Prostate gland (tissue), 2 donors: ENCODE data around the gene XKR8. TPM values are rescaled to one million over a fixed set of nuclear protein-coding genes. Genes with fewer than 3 reads are reported as not detected.
A peak's percentile ranks its signal among the peaks of the same experiment; 100 is the strongest.

Experiments
- DNase-seq: peaks from one replicate; pipeline ENCODE4 v3.0.0-alpha.2; 2019; ENCODE audit warnings: low spot score
- H3K27ac ChIP-seq, 2 donors: fragments of 200-600 bp; sonication (generic); 2 replicates each; pipeline ENCODE4 v1.5.1; 2017 to 2019
- H3K27me3 ChIP-seq: fragments of 200-600 bp; sonication (generic); replicated peaks from 2 replicates; pipeline ENCODE4 v1.5.1; 2019; ENCODE audit not compliant: insufficient read depth
- H3K36me3 ChIP-seq, 2 donors: fragments of 200-600 bp; sonication (generic); 1 replicate in 1 of 2; 2 replicates in 1 of 2; pipeline versions ENCODE4 v1.5.1 to v1.8.1; 2017 to 2019
- H3K4me1 ChIP-seq: fragments of 200-600 bp; sonication (generic); replicated peaks from 2 replicates; pipeline ENCODE4 v1.5.1; 2019
- H3K4me3 ChIP-seq, 2 donors: fragments of 200-600 bp; sonication (generic); 2 replicates each; pipeline ENCODE4 v1.5.1; 2017 to 2019
- H3K9me3 ChIP-seq: fragments of 200-600 bp; sonication (generic); 2 replicates; pipeline ENCODE4 v1.5.1; 2017
- CTCF ChIP-seq, 4 experiments: fragments of 200-600 bp in 2 of 4; fragments of 450-650 bp in 2 of 4; sonication (generic) in 2 of 4; IDR thresholded peaks; 1 replicate in 3 of 4; 2 replicates in 1 of 4; pipeline ENCODE4 v1.5.1; 2016 to 2019; ENCODE audit warnings: antibody characterized with exemption in 4 of 4, mild to moderate bottlenecking in 2 of 4, moderate library complexity in 2 of 4
- POLR2A ChIP-seq: fragments of 450-650 bp; IDR thresholded peaks from one replicate; pipeline ENCODE4 v1.6.1; 2016; ENCODE audit warnings: antibody characterized with exemption, mild to moderate bottlenecking
- POLR2AphosphoS5 ChIP-seq: sonication (generic); formaldehyde crosslinking; IDR thresholded peaks from one replicate; pipeline ENCODE4 v1.6.1; 2017; ENCODE audit warnings: antibody characterized with exemption
- WGBS: methylation state at CpG from one replicate; pipeline ENCODE4 v1.1.5; 2018; 5-methylcytosine and 5-hydroxymethylcytosine counted together
- intact Hi-C: fragments of 100-400 bp; cut with DNase I; formaldehyde crosslinking; loops from one replicate; pipeline ENCODE4 v1.14.2; 2022
- total RNA-seq, 2 donors: library from RNA; depleted of rRNA; stranded (reverse); fragments of >200 nt; gene quantifications; one replicate each; pipeline ENCODE4 v1.1.0, GENCODE V29; 2016

XKR8 gene
- total RNA-seq: 10 to 100 TPM in 1 of 2 donors, 1 to 10 TPM in 1; 9.5 to 15.2 TPM

DNA sequence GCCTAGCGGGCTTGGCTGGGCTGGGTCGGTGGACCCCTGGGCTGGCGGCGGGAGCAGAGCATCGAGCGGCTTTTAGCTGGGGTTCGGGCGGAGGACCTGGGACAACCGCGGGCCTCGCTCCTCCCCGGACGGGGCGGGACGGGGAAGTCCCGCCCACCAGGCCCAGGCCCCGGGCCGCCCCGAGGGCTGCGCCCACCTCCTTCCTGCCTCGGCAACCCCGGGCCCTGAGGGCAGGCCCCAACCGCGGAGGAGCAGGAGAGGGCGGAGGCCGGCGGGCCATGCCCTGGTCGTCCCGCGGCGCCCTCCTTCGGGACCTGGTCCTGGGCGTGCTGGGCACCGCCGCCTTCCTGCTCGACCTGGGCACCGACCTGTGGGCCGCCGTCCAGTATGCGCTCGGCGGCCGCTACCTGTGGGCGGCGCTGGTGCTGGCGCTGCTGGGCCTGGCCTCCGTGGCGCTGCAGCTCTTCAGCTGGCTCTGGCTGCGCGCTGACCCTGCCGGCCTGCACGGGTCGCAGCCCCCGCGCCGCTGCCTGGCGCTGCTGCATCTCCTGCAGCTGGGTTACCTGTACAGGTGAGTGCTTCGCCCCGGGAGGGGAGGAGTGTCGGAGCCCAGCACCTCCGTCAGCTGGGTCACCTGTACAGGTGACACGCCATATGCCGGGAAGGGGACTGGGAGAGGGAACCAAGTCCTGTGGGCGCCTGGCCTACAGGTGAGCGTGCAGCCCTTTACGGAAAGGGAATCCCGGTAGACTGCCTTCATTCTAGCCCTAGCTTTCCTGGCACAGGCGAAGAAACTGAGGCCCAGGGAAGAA is at the start of gene XKR8:
Gene XKR8, plus strand, starts transcription at position 182 of the 812 bp plus-strand sequence. Its CDS starts 97 bp downstream, at position 279.
- peak; percentile 74 for DNase-seq
- TF ChIP-seq POLR2AphosphoS5: no peak
- peak; percentile 57 for TF ChIP-seq POLR2A
- peak in 3 of 4 experiments; percentile 49 to 85 (median 74) for TF ChIP-seq CTCF (IDR thresholded peaks at IDR 0.05)
- Histone ChIP-seq H3K27ac (peak within 1 kb of the TSS; percentile 91 to 93), H3K4me3 (peak within 1 kb of the TSS; percentile 62 to 72), H3K27me3 (no peaks in the 10 kb centered on the region), H3K4me1 (peaks cover 5% of the 10 kb centered on the region), H3K36me3 (no peaks in the 10 kb centered on the region), H3K9me3 (no peaks in the 10 kb centered on the region)
- WGBS: 3% methylated on average over 63 of the region's 68 CpGs
- intact Hi-C loops: no loop called here

- H3K27me3 ChIP-seq: no peaks in the 10 kb centered on the region
- TF ChIP-seq POLR2A (no peak), POLR2AphosphoS5 (no peak), CTCF (IDR thresholded peaks at IDR 0.05) (no peak)
- no peaks in the 10 kb centered on the region for H3K9me3 ChIP-seq
- peaks cover 0 to 4% of the 10 kb centered on the region in 2 donors for H3K36me3 ChIP-seq
- H3K27ac ChIP-seq: no peak overlapping the region
- no peak overlapping the region for H3K4me3 ChIP-seq
- no peaks in the 10 kb centered on the region for H3K4me1 ChIP-seq
- WGBS: 95% methylated on average over 1 of the region's 1 CpG
- intact Hi-C loops: no loop called here
- DNase-seq: no peak
Measured at GRCh38 chr1:27912429-27912828, 47.3 kb upstream of the XKR8 start.

DNA sequence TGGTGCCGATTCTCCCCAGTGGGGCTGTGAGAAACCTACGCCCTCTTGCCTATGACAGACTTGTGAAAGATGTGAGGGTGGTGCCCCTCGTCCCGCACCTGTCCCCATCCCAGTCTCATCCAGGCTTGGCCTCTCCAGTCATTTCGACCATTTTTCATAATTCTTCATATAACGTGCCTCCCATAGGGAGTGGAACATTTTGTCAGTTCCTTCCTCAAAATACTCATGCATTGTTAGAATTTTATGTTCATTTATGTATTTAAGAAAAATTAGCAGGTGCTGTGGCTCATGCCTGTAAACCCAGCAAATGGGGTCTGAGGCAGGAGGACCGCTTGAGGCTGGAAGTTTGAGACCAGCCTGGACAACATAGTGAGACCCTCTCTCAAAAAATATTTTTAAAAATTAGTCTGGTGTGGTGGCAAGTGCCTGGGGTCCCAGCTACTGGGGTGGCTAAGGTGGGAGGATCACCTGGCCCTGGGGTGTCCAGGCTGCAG is 44.6 kb upstream of the XKR8 start:
- H3K4me3 ChIP-seq: peak overlapping the region in 1 of 2 donors; percentile 65
- intact Hi-C loops: no loop called here

GRCh38 chr1:27922272-27922671 is 37.5 kb upstream of the XKR8 start:
- Histone ChIP-seq H3K4me3 (no peak overlapping the region), H3K4me1 (no peaks in the 10 kb centered on the region), H3K36me3 (no peaks in the 10 kb centered on the region), H3K9me3 (no peaks in the 10 kb centered on the region), H3K27me3 (no peaks in the 10 kb centered on the region), H3K27ac (no peak overlapping the region)
- intact Hi-C loops: no loop called here
- DNase-seq: no peak
- TF ChIP-seq CTCF (IDR thresholded peaks at IDR 0.05) (no peak), POLR2A (no peak), POLR2AphosphoS5 (no peak)
- 86% methylated on average over 3 of the region's 3 CpGs for WGBS

More for the DNA sequence above, 44.6 kb upstream of the XKR8 start:
- TF ChIP-seq CTCF (IDR thresholded peaks at IDR 0.05) (no peak), POLR2AphosphoS5 (no peak), POLR2A (no peak)
- no peaks in the 10 kb centered on the region for H3K4me1 ChIP-seq
- peak overlapping the region; percentile 59 to 83 for H3K27ac ChIP-seq
- no peaks in the 10 kb centered on the region for H3K27me3 ChIP-seq
- 67% methylated on average over 7 of the region's 7 CpGs for WGBS
- no peaks in the 10 kb centered on the region for H3K9me3 ChIP-seq
- no peak for DNase-seq
- H3K36me3 ChIP-seq: peaks cover 0 to 4% of the 10 kb centered on the region in 2 donors
